Measurements from ENCODE around the gene ENPP1.
A peak's percentile ranks its signal among the peaks of the same experiment; 100 is the strongest.

The ENPP1 gene

GRCh38 chr6:131787766-131788712 lies 19.8 kb upstream of the ENPP1 start:
- DNase-seq = no peak

GRCh38 chr6:131789219-131789618 lies 18.6 kb upstream of the ENPP1 start:
- DNase-seq = no peak

- no peak for DNase-seq
These were observed 16.3 kb upstream of the ENPP1 start for GRCh38 chr6:131791476-131791875.

GRCh38 chr6:131792091-131792496 lies 15.7 kb upstream of the ENPP1 start:
- DNase-seq = no peak

GRCh38 chr6:131795366-131795765 lies 12.5 kb upstream of the ENPP1 start:
- DNase-seq = no peak

GRCh38 chr6:131802347-131802746 lies 5.5 kb upstream of the ENPP1 start:
- DNase-seq = no peak

GRCh38 chr6:131803007-131803769 lies 4.6 kb upstream of the ENPP1 start:
- no peak for DNase-seq

GRCh38 chr6:131804131-131804530 lies 3.7 kb upstream of the ENPP1 start:
- no peak for DNase-seq

- no peak for DNase-seq
These were observed 538 bp upstream of the ENPP1 start for GRCh38 chr6:131807321-131807643.

GRCh38 chr6:131808460-131809269 lies 845 bp downstream of the ENPP1 start:
- no peak for DNase-seq

- peak in 1 of 3 donors; percentile 16 for DNase-seq
These were observed 3.7 kb downstream of the ENPP1 start for GRCh38 chr6:131811500-131811899.

- DNase-seq = no peak
These were observed 6.2 kb downstream of the ENPP1 start for GRCh38 chr6:131813991-131814390.

GRCh38 chr6:131816869-131817268 lies 9.0 kb downstream of the ENPP1 start:
- DNase-seq = no peak

- peak; percentile 25 to 51 (median 48) for DNase-seq
These were observed 11.8 kb downstream of the ENPP1 start for GRCh38 chr6:131819572-131820124.

GRCh38 chr6:131821010-131821807 lies 13.4 kb downstream of the ENPP1 start:
- peak in 1 of 3 donors; percentile 11 for DNase-seq

GRCh38 chr6:131822119-131822518 lies 14.3 kb downstream of the ENPP1 start:
- DNase-seq = peak in 1 of 3 donors; percentile 17

GRCh38 chr6:131823276-131823902 lies 15.6 kb downstream of the ENPP1 start:
- peak in 1 of 3 donors; percentile 8 for DNase-seq

GRCh38 chr6:131825946-131826345 lies 18.1 kb downstream of the ENPP1 start:
- no peak for DNase-seq

- DNase-seq = no peak
These were observed 20.3 kb downstream of the ENPP1 start for GRCh38 chr6:131828080-131828479.

GRCh38 chr6:131828951-131829350 lies 21.1 kb downstream of the ENPP1 start:
- peak in 1 of 3 donors; percentile 11 for DNase-seq

- no peak for DNase-seq
These were observed 23.6 kb downstream of the ENPP1 start for GRCh38 chr6:131831392-131831791.
